Measurements from ENCODE around the gene HELQ.
"Not testable (repeated sequence)": the region's sequence is repeated elsewhere in the genome, so short reads cannot be mapped to it uniquely, and the experiment has no call there.

The HELQ gene

GRCh38 chr4:83440148-83440814 lies 15.3 kb downstream of the HELQ start:
- no peak for DNase-seq (ENCODE audit: low spot score)

GRCh38 chr4:83438719-83439118 lies 16.9 kb downstream of the HELQ start:
- no peak for DNase-seq (ENCODE audit: low spot score)

GRCh38 chr4:83436680-83437079 lies 18.9 kb downstream of the HELQ start:
- DNase-seq (ENCODE audit: low spot score): no peak

GRCh38 chr4:83431200-83431599 lies 24.4 kb downstream of the HELQ start:
- no peak for DNase-seq (ENCODE audit: low spot score)

GRCh38 chr4:83418211-83418610 lies 37.4 kb downstream of the HELQ start:
- DNase-seq (ENCODE audit: low spot score): no peak

GRCh38 chr4:83417566-83417965 lies 38.1 kb downstream of the HELQ start:
- DNase-seq (ENCODE audit: low spot score): no peak

- DNase-seq (ENCODE audit: low spot score): no peak
These were observed 41.9 kb downstream of the HELQ start for GRCh38 chr4:83413676-83414075.

GRCh38 chr4:83408908-83409307 lies 46.7 kb downstream of the HELQ start:
- DNase-seq (ENCODE audit: low spot score): no peak

GRCh38 chr4:83405844-83406816 lies 49.5 kb downstream of the HELQ start:
- DNase-seq (ENCODE audit: low spot score): no peak

- not testable (repeated sequence) for DNase-seq (ENCODE audit: low spot score)
These were observed 57.5 kb downstream of the HELQ start for GRCh38 chr4:83398158-83398557.

- no peak for DNase-seq (ENCODE audit: low spot score)
These were observed 61.7 kb downstream of the HELQ start for GRCh38 chr4:83393908-83394307.

- no peak for DNase-seq (ENCODE audit: low spot score)
These were observed 63.1 kb downstream of the HELQ start for GRCh38 chr4:83392562-83392961.

GRCh38 chr4:83390944-83391343 lies 64.7 kb downstream of the HELQ start:
- no peak for DNase-seq (ENCODE audit: low spot score)

- no peak for DNase-seq (ENCODE audit: low spot score)
These were observed 65.7 kb downstream of the HELQ start for GRCh38 chr4:83389756-83390505.

- no peak for DNase-seq (ENCODE audit: low spot score)
These were observed 66.4 kb downstream of the HELQ start for GRCh38 chr4:83389037-83389720.

GRCh38 chr4:83388313-83388676 lies 67.3 kb downstream of the HELQ start:
- DNase-seq (ENCODE audit: low spot score): no peak

- no peak for DNase-seq (ENCODE audit: low spot score)
These were observed 67.9 kb downstream of the HELQ start for GRCh38 chr4:83387476-83388312.

- DNase-seq (ENCODE audit: low spot score): no peak
These were observed 68.6 kb downstream of the HELQ start for GRCh38 chr4:83387012-83387411.

- no peak for DNase-seq (ENCODE audit: low spot score)
These were observed 72.8 kb downstream of the HELQ start for GRCh38 chr4:83382850-83383249.

- no peak for DNase-seq (ENCODE audit: low spot score)
These were observed 74.5 kb downstream of the HELQ start for GRCh38 chr4:83381173-83381572.

GRCh38 chr4:83378419-83378818 lies 77.2 kb downstream of the HELQ start:
- DNase-seq (ENCODE audit: low spot score): no peak
